ENCODE results near the gene ASB13. TPM values are rescaled to one million over a fixed set of nuclear protein-coding genes. Genes with fewer than 3 reads are reported as not detected.

ASB13 gene
- polyA plus RNA-seq, 1 of the 3 experiments (the other 2 are of a cell fraction): 9.2 TPM

DNA sequence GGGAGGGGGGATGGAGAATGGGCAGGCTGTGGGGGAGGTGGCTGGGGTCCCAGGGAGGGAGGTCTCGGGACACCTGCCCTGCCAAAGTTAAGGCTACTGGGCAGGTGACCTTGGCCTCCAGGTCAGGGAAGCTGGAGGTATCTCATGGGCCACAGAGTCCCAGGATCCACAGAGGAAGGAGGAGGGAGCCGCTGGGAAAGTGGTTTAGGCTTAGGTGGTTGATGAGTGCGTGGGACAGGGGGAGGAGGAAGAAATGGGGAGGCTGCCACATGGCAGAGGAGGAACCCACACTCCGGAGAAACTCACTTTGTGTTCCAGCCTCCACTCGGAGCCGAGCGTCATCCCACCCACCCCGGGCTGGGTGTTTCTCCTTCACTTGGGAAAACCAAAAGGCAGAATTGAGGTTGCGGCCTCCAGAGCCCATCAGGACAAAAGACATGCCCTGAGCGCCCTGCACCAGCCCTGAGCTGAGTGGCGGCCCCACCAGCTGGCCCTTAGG, 46.1 kb downstream of the ASB13 start:
- H3F3A ChIP-seq (replicated peaks; ENCODE audit: insufficient read depth): no peaks in the 10 kb centered on the region
- H3K27ac ChIP-seq (ENCODE audit: low read depth in 2 of 2, low read length in 1 of 2): no peak overlapping the region
- no peaks in the 10 kb centered on the region for H3K36me3 ChIP-seq (replicated peaks in 1 of 2; ENCODE audit: control insufficient read depth in 1 of 2, insufficient read depth in 2 of 2, low read length in 1 of 2)
- H3K9me3 ChIP-seq: no peaks in the 10 kb centered on the region
- peaks cover 7 to 19% of the 10 kb centered on the region in 2 experiments; a peak in 2 of 4 replicates for H3K4me1 ChIP-seq (ENCODE audit: control insufficient read depth in 1 of 2, insufficient read depth in 2 of 2, low read depth in 1 of 2, low read length in 1 of 2)
- TF ChIP-seq RAD21 (IDR thresholded peaks at IDR 0.05; ENCODE audit: low read length) (no peak), TAF1 (IDR thresholded peaks at IDR 0.05; ENCODE audit: borderline replicate concordance, low read depth, low read length) (no peak), POLR2AphosphoS5 (IDR thresholded peaks at IDR 0.05; ENCODE audit: low read depth, low read length) (no peak), RCOR1 (IDR thresholded peaks at IDR 0.05; ENCODE audit: low read length) (no peak)
- TF ChIP-seq, protein P1, sequence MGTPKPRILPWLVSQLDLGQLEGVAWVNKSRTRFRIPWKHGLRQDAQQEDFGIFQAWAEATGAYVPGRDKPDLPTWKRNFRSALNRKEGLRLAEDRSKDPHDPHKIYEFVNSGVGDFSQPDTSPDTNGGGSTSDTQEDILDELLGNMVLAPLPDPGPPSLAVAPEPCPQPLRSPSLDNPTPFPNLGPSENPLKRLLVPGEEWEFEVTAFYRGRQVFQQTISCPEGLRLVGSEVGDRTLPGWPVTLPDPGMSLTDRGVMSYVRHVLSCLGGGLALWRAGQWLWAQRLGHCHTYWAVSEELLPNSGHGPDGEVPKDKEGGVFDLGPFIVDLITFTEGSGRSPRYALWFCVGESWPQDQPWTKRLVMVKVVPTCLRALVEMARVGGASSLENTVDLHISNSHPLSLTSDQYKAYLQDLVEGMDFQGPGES (IDR thresholded peaks at IDR 0.05; ENCODE audit: low read depth, low read length): no peak
- no peaks in the 10 kb centered on the region for H4K20me1 ChIP-seq (ENCODE audit: insufficient read depth)
- CTCF ChIA-PET: interaction anchor here (2.0 to 11.8 kb wide), 3 partner anchors 10 to 180 kb away, joined by 12 to 449 read pairs (median 12); no protein-coding TSS in a partner anchor
- no peak overlapping the region for H3K4me3 ChIP-seq (ENCODE audit: low read depth in 2 of 2, low read length in 1 of 2)
- H3K79me2 ChIP-seq (ENCODE audit: insufficient read depth): no peaks in the 10 kb centered on the region
- no peak overlapping the region for H2AFZ ChIP-seq (ENCODE audit: low read depth)
- no peaks in the 10 kb centered on the region for H3K27me3 ChIP-seq (ENCODE audit: insufficient read depth)
- WGBS (ENCODE audit: low lambda C conversion rate): 92% methylated on average over 6 of the region's 11 CpGs
- no peaks in the 10 kb centered on the region for H3K9me2 ChIP-seq
- POLR2A ChIA-PET: interaction anchor here (0.6 kb wide), 1 partner anchor 116 kb away, joined by 3 read pairs; no protein-coding TSS in a partner anchor
- no peak overlapping the region for H3K9ac ChIP-seq
- DNase-seq: no peak
- H3K4me2 ChIP-seq: no peak overlapping the region

DNA sequence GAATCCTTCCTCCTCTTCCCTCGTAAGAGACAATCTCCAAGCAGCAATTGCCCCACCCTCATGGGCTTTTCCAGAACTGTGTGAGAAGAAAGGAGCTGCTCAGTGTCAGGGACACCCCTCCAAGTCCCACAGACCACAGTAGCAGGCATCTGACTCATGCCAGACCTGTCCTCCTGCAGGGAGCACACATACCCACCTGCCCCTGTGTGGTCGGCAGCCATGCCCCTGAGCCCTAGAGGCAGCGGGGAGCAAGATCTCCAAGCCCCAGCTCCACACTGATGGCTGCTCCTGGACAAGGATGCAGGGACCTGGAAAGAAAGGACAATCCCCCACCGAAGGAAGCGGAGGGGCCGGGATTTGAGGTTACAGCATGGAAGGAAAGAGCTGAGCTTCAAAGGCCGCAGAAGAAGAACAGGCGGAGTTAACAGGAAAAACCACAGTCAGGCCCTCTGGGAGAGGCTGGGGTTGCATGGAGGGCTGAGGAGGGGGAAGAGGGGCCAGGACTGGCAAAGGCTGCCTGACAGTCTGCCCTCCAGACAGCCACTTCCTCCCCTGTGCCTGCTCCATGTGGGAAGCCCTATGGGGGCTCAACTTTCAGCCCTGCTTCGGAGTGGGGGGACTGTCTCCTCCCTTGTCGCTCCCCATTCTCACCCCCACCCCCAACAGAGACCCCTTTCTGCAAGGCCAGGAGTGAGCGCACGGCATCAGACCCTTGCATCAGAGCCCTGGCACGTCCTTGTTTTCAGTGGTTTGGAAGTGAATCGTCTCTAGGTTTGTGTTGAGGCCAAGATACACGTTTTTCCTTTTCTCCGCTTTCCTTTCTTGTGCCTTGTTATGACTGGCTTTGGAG, 46.8 kb downstream of the ASB13 start:
- ChIA-PET CTCF (interaction anchor here (0.9 to 2.9 kb wide), 4 partner anchors 10 to 186 kb away, joined by 3 to 12 read pairs (median 10); no protein-coding TSS in a partner anchor), POLR2A (interaction anchor here (0.6 kb wide), 1 partner anchor 117 kb away, joined by 3 read pairs; no protein-coding TSS in a partner anchor)
- H2AFZ ChIP-seq (ENCODE audit: low read depth): no peak overlapping the region
- H3K4me2 ChIP-seq: no peak overlapping the region
- no peaks in the 10 kb centered on the region for H3K9me3 ChIP-seq
- H3K36me3 ChIP-seq (replicated peaks in 1 of 2; ENCODE audit: control insufficient read depth in 1 of 2, insufficient read depth in 2 of 2, low read length in 1 of 2): no peaks in the 10 kb centered on the region
- no peak for DNase-seq
- H3K4me1 ChIP-seq (ENCODE audit: control insufficient read depth in 1 of 2, insufficient read depth in 2 of 2, low read depth in 1 of 2, low read length in 1 of 2): peaks cover 7 to 19% of the 10 kb centered on the region in 2 experiments; a peak in 2 of 4 replicates
- no peak overlapping the region for H3K4me3 ChIP-seq (ENCODE audit: low read depth in 2 of 2, low read length in 1 of 2)
- no peak overlapping the region for H3K9ac ChIP-seq
- H3K27me3 ChIP-seq (ENCODE audit: insufficient read depth): no peaks in the 10 kb centered on the region
- no peaks in the 10 kb centered on the region for H4K20me1 ChIP-seq (ENCODE audit: insufficient read depth)
- no peak for TF ChIP-seq GATA2 (CRISPR knock-in tag; IDR thresholded peaks at IDR 0.05)
- TF ChIP-seq EZH2phosphoT487 (IDR thresholded peaks at IDR 0.05; ENCODE audit: borderline replicate concordance, low read depth): no peak
- no peak for TF ChIP-seq NRF1 (IDR thresholded peaks at IDR 0.05; ENCODE audit: low read depth, low read length)
- TF ChIP-seq RCOR1 (IDR thresholded peaks at IDR 0.05; ENCODE audit: low read length): no peak
- TF ChIP-seq MXI1 (IDR thresholded peaks at IDR 0.05; ENCODE audit: low read depth, low read length): no peak
- TF ChIP-seq RAD21 (IDR thresholded peaks at IDR 0.05; ENCODE audit: low read length): no peak
- TF ChIP-seq FOXJ3 (CRISPR knock-in tag; IDR thresholded peaks at IDR 0.05): no peak
- TF ChIP-seq POLR2AphosphoS5 (IDR thresholded peaks at IDR 0.05; ENCODE audit: low read depth, low read length): no peak
- no peak for TF ChIP-seq FOXM1 (IDR thresholded peaks at IDR 0.05; ENCODE audit: low read depth)
- TF ChIP-seq RXRA (IDR thresholded peaks at IDR 0.05; ENCODE audit: borderline replicate concordance, low read depth): no peak
- H3K27ac ChIP-seq (ENCODE audit: low read depth in 2 of 2, low read length in 1 of 2): no peak overlapping the region; a peak in 1 of 4 replicates
- H3F3A ChIP-seq (replicated peaks; ENCODE audit: insufficient read depth): no peaks in the 10 kb centered on the region
- H3K79me2 ChIP-seq (ENCODE audit: insufficient read depth): no peaks in the 10 kb centered on the region
- no peaks in the 10 kb centered on the region for H3K9me2 ChIP-seq
- WGBS (ENCODE audit: low lambda C conversion rate): 88% methylated on average over 15 of the region's 16 CpGs
